ENCODE measurements around the gene ST6GAL1.
"Not testable (repeated sequence)": the region's sequence is repeated elsewhere in the genome, so short reads cannot be mapped to it uniquely, and the experiment has no call there.

DNA sequence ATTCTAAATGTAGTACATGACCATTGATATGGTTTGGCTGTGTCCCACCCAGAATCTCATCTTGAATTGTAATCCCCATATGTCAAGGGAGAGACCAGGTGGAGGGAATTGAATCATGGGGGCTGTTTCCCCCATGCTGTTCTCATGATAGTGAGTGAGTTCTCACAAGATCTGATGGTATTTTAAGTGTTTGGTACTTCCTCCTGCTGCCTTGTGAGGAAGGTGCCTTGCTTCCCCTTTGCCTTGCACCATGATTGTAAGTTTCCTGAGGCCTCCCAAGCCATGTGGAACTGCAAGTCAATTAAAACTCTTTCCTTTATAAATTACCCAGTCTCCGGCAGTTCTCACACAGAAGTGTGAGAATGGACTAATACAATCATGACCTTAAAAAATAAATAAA is 61.8 kb downstream of the ST6GAL1 start:
- TF ChIP-seq, protein P1, sequence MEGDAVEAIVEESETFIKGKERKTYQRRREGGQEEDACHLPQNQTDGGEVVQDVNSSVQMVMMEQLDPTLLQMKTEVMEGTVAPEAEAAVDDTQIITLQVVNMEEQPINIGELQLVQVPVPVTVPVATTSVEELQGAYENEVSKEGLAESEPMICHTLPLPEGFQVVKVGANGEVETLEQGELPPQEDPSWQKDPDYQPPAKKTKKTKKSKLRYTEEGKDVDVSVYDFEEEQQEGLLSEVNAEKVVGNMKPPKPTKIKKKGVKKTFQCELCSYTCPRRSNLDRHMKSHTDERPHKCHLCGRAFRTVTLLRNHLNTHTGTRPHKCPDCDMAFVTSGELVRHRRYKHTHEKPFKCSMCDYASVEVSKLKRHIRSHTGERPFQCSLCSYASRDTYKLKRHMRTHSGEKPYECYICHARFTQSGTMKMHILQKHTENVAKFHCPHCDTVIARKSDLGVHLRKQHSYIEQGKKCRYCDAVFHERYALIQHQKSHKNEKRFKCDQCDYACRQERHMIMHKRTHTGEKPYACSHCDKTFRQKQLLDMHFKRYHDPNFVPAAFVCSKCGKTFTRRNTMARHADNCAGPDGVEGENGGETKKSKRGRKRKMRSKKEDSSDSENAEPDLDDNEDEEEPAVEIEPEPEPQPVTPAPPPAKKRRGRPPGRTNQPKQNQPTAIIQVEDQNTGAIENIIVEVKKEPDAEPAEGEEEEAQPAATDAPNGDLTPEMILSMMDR (IDR thresholded peaks at IDR 0.05; ENCODE audit: control extremely low read depth in 1 of 3, insufficient read depth in 1 of 3, low read depth in 1 of 3, low read length in 3 of 3): not testable (repeated sequence)
- TF ChIP-seq RAD21 (IDR thresholded peaks at IDR 0.05 in 1 of 2, conservative IDR thresholded peaks at IDR 0.05 in 1 of 2; ENCODE audit: low read depth in 2 of 2, low read length in 2 of 2); EZH2 (IDR thresholded peaks at IDR 0.05; ENCODE audit: low read depth, low read length, severe bottlenecking); MAFK (IDR thresholded peaks at IDR 0.05; ENCODE audit: low read depth, low read length): not testable (repeated sequence)

Measured in H1 (cell line).